ENCODE data around the gene OR8K5.

Gene OR8K5

GRCh38 chr11:56183459-56183858 lies 23.3 kb upstream of the OR8K5 start:
- H3K4me3 ChIP-seq (ENCODE audit: low read depth, low read length), result no peak overlapping the region
- no peak for DNase-seq (ENCODE audit: low read depth)
- TF ChIP-seq MAX (IDR thresholded peaks at IDR 0.05; ENCODE audit: low read depth, low read length) (no peak), MYC (IDR thresholded peaks at IDR 0.05; ENCODE audit: low read depth, low read length) (no peak), CTCF (IDR thresholded peaks at IDR 0.05; ENCODE audit: low read depth, low read length) (no peak), POLR2A (IDR thresholded peaks at IDR 0.05; ENCODE audit: extremely low read depth, insufficient read length) (no peak)

DNA sequence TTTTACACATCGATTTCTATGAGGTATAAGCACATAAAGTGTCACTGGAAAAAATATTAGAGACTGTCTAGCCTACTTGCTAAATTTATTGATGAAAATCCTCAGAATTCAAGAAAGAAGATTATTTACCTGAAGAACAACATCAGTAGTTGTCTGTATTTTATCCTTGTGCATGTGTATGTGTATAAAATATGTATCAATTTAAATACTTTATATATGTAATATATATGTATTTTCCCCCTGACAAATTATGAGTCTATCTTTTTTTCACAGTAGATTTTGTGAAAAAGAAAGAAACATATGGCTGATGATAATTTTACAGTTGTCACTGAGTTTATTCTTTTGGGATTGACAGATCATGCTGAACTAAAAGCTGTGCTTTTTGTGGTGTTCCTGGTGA lies 16.2 kb upstream of the OR8K5 start, which contains the start of gene OR5J2:
Gene OR5J2 (plus strand): TSS at position 301 of the 400 bp plus-strand sequence. CDS start 0 bp downstream, at position 301.
- TF ChIP-seq MYC (IDR thresholded peaks at IDR 0.05; ENCODE audit: low read depth, low read length), result no peak
- TF ChIP-seq POLR2A (IDR thresholded peaks at IDR 0.05; ENCODE audit: extremely low read depth, insufficient read length), result no peak
- no peak for TF ChIP-seq CTCF (IDR thresholded peaks at IDR 0.05; ENCODE audit: low read depth, low read length)
- no peak for TF ChIP-seq MAX (IDR thresholded peaks at IDR 0.05; ENCODE audit: low read depth, low read length)
- H3K4me3 ChIP-seq (ENCODE audit: low read depth, low read length), result no peak within 1 kb of the TSS
- DNase-seq (ENCODE audit: low read depth), result no peak

DNA sequence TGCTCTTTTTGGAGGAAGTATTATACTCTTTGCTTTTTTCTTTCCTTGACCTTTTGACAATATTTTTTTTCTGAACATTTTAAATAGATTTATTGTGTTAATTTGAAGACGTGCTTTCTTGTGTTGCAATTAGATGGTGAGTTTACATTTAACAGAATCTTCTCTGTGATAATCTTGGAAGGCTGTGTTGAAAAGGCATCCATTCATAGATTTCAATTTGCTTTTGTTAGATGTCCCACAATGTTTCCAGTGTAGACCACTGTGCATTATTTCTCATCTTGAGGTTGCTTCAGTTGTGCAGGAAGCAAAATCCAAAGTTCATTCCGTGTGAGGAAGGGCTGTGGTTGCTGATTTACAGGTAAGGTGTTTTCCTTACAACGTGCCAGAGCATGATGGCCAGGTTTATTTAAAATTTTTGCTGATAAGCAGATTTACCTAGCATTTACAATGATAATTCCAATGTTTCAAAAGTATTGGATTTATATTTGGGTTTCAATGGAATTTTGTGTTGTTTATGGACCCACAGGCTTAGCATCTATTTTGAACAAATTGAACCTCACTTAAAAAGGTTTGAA lies 12.2 kb upstream of the OR8K5 start:
- no peak overlapping the region for H3K4me3 ChIP-seq (ENCODE audit: low read depth, low read length)
- TF ChIP-seq MAX (IDR thresholded peaks at IDR 0.05; ENCODE audit: low read depth, low read length), result no peak
- no peak for TF ChIP-seq MYC (IDR thresholded peaks at IDR 0.05; ENCODE audit: low read depth, low read length)
- TF ChIP-seq CTCF (IDR thresholded peaks at IDR 0.05; ENCODE audit: low read depth, low read length), result no peak
- no peak for TF ChIP-seq POLR2A (IDR thresholded peaks at IDR 0.05; ENCODE audit: extremely low read depth, insufficient read length)
- DNase-seq (ENCODE audit: low read depth), result no peak

- TF ChIP-seq POLR2A (IDR thresholded peaks at IDR 0.05; ENCODE audit: extremely low read depth, insufficient read length) (no peak), CTCF (IDR thresholded peaks at IDR 0.05; ENCODE audit: low read depth, low read length) (no peak), MAX (IDR thresholded peaks at IDR 0.05; ENCODE audit: low read depth, low read length) (no peak), MYC (IDR thresholded peaks at IDR 0.05; ENCODE audit: low read depth, low read length) (no peak)
- H3K4me3 ChIP-seq (ENCODE audit: low read depth, low read length), result no peak overlapping the region
- DNase-seq (ENCODE audit: low read depth), result no peak
Observed at GRCh38 chr11:56163804-56164203, 3.7 kb upstream of the OR8K5 start.

DNA sequence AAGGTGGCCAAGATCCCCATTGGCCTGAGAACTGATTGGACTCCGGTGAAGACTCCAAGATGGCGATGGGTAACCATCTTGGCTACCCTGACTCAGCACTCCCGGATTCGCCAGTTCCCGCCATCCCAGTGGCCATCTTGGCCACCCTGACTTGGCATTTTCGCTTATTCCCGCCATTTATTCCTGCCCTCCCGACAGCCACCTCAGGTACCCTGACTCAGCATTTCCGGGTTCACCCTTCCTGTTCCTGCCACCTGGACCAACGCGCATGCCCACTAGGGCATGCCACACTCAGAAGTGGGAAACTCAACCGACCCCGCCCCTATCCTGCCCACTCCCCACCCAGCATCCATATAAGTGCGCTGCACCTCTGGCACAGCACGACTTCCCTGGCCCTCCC lies 7.8 kb downstream of the OR8K5 start:
- H3K4me3 ChIP-seq (ENCODE audit: low read depth, low read length), result no peak overlapping the region
- DNase-seq (ENCODE audit: low read depth), result no peak
- TF ChIP-seq MAX (IDR thresholded peaks at IDR 0.05; ENCODE audit: low read depth, low read length), result no peak
- no peak for TF ChIP-seq MYC (IDR thresholded peaks at IDR 0.05; ENCODE audit: low read depth, low read length)
- no peak for TF ChIP-seq POLR2A (IDR thresholded peaks at IDR 0.05; ENCODE audit: extremely low read depth, insufficient read length)
- no peak for TF ChIP-seq CTCF (IDR thresholded peaks at IDR 0.05; ENCODE audit: low read depth, low read length)
